ENCODE measurements around the gene FAM47E.

- TF ChIP-seq CTCF (optimal IDR thresholded peaks at IDR 0.05 in 1 of 3, IDR thresholded peaks at IDR 0.05 in 1 of 3, conservative IDR thresholded peaks at IDR 0.05 in 1 of 3; ENCODE audit: extremely low read depth in 1 of 3, insufficient read depth in 2 of 3, low read length in 3 of 3) (no peak), EZH2 (IDR thresholded peaks at IDR 0.05; ENCODE audit: low read length) (no peak)
These were observed 32.4 kb downstream of the FAM47E start for GRCh38 chr4:76283900-76284299.

Data from keratinocyte (primary cell).